Stimulated activated effector memory CD8-positive, alpha-beta T cell treated with anti-CD3 and anti-CD28 coated beads, Interleukin-12 subunit alpha, Interleukin-12 subunit beta, amount 100 ng/mL, for 72 hours (primary cell): ENCODE results near the gene CLRN3.
A peak's percentile ranks its signal among the peaks of the same experiment; 100 is the strongest.

Experiments used
- ATAC-seq: fragments of 150-1000 bp; cut with Tn5 transposase; 2 replicates; pipeline ENCODE4 v1.10.0; 2021
- DNase-seq, 2 donors: peaks; one replicate each; pipeline ENCODE4 v3.0.0; 2021 to 2022; ENCODE audit warnings: low spot score in 2 of 2
- H3K27ac Mint-ChIP-seq: one replicate; pipeline ENCODE4 v1.8.0; 2022; ENCODE audit warnings: mild to moderate bottlenecking, mixed read lengths
- H3K36me3 Mint-ChIP-seq: one replicate; pipeline ENCODE4 v1.8.0; 2022; ENCODE audit warnings: mild to moderate bottlenecking, mixed read lengths
- H3K4me1 Mint-ChIP-seq: one replicate; pipeline ENCODE4 v1.8.0; 2022; ENCODE audit warnings: mixed read lengths
- H3K4me3 Mint-ChIP-seq: one replicate; pipeline ENCODE4 v1.8.0; 2022; ENCODE audit warnings: mild to moderate bottlenecking, mixed read lengths
- H3K9me3 Mint-ChIP-seq: one replicate; pipeline ENCODE4 v1.8.0; 2022; ENCODE audit warnings: mixed read lengths

CLRN3 gene

DNA sequence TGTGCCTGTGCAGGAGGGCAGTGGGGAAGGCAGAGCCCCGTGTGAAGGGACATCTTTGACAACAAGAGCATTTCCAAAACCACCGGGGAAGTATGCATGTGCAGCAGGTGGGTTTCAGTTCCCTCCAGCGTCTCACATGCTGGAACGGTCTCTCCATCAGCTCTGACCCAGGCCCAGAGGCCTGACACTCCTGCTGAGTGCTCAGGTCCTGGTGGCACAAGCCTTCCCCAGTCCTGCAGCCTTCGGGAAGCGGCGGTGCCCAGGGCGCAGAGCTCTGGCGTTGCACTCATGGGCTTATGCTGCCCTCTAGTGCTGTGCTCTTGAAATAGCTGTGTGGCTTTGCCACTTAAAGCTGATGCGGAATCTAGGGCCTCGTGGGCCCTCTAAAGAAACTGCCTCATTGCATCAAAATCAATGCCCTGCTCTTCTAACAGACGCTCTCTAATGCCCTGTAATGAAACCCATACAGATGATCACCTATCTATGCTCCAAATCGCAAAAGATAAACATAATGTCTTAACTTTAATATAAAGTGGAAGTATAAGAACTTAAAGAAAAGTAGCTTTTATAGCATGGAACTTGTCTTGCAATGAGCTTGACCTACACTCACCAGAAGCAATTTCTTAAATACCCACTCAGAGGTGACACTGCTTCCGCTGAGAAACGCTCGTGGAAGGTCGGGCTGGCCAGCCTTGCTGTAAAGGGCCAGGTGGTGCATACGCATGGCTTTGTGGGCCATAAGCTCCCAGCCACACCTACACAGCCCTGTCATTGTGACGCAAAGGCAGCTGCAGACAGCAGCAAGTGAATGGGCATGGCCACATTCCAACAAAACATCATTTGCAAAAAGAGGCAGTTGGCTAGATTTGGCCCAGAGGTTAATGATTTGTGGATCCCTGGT lies 38.6 kb downstream of the CLRN3 start:
- no peaks in the 10 kb centered on the region for H3K36me3 Mint-ChIP-seq
- ATAC-seq (peak; percentile 68), DNase-seq (peak in 1 of 2 donors; percentile 24)
- H3K27ac Mint-ChIP-seq: no peak overlapping the region
- H3K4me3 Mint-ChIP-seq: no peak overlapping the region
- H3K9me3 Mint-ChIP-seq: no peaks in the 10 kb centered on the region
- peaks cover 11% of the 10 kb centered on the region for H3K4me1 Mint-ChIP-seq

- H3K27ac Mint-ChIP-seq: no peak overlapping the region
- peaks cover 4% of the 10 kb centered on the region for H3K9me3 Mint-ChIP-seq
- no peaks in the 10 kb centered on the region for H3K36me3 Mint-ChIP-seq
- no peak overlapping the region for H3K4me3 Mint-ChIP-seq
- peaks cover 16% of the 10 kb centered on the region for H3K4me1 Mint-ChIP-seq
- DNase-seq (no peak), ATAC-seq (no peak)
These were observed 40.3 kb downstream of the CLRN3 start for GRCh38 chr10:127852456-127852855.

DNA sequence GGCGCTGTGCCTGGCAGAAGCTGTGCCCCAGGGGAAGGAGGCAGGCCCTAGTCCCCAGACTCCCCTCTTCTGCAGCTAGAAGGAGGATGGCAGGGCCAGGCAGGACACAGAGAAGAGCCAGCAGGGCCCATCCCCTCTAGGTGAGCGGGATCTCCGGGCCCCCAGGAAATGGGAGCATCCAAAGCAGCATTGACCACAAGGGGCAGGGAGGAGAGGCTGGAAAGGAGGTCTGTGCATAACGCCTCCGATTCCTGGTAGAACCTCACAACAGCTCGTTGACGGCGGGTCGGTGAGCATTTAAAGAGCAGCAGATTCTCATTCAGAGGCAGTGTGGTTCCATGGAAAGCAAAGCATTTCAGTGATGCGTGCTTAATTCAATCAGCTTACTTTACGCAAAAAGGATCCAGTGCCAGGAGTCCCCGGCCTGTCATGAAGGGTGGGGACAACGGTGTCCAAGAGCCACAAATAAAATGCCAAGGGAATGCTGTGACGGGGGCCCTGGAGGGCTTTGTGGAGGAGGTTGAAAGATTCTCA lies 41.0 kb downstream of the CLRN3 start:
- ATAC-seq (no peak), DNase-seq (no peak)
- Mint-ChIP-seq H3K9me3 (peaks cover 4% of the 10 kb centered on the region), H3K27ac (no peak overlapping the region), H3K36me3 (no peaks in the 10 kb centered on the region), H3K4me1 (peaks cover 17% of the 10 kb centered on the region), H3K4me3 (no peak overlapping the region)

GRCh38 chr10:127850944-127851343 lies 41.8 kb downstream of the CLRN3 start:
- H3K4me1 Mint-ChIP-seq: peaks cover 25% of the 10 kb centered on the region
- no peak overlapping the region for H3K27ac Mint-ChIP-seq
- no peak for DNase-seq
- no peaks in the 10 kb centered on the region for H3K36me3 Mint-ChIP-seq
- ATAC-seq: peak; percentile 8
- H3K9me3 Mint-ChIP-seq: peaks cover 4% of the 10 kb centered on the region
- no peak overlapping the region for H3K4me3 Mint-ChIP-seq

DNA sequence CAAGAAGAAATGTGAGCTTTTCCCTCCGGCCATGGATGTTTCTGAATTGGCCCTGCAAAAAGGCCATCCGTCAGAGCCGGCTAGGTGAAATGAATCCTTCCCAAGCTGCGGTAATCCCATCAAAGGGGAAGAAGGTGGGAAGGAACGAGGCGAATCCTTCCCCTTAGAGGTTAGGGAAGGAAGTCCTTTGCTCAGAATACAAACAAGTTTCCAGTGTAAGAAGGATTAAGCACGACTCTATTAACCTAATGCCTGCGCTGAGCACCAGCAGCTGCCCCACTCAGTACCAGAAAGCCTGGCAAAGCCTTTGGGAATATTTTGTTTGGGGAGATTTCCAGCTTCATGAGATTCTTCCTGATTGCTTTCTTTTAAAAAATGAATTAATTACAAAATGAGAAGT lies 42.8 kb downstream of the CLRN3 start:
- peaks cover 26% of the 10 kb centered on the region for H3K4me1 Mint-ChIP-seq
- no peak for ATAC-seq
- no peak overlapping the region for H3K27ac Mint-ChIP-seq
- H3K36me3 Mint-ChIP-seq: no peaks in the 10 kb centered on the region
- DNase-seq: no peak
- no peak overlapping the region for H3K4me3 Mint-ChIP-seq
- peaks cover 4% of the 10 kb centered on the region for H3K9me3 Mint-ChIP-seq

DNA sequence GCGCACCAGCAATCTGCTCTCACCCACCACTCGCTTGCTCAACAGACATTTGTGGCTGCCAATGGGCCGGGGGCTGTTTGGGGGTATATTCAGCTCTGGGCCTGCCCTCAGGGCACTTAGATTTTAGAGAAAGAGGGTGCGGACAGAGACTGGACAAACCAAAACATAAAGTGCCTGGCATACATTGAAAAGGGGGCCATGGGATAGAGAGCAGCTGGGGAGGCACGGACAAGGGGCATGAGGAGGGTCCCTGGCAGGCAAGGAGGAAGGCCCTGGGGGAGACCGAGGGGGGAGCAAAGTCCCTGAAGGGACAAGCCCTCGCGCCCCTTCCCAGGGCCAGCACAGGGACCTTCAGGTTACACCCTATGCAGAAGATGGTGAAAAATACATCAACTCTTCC lies 43.5 kb downstream of the CLRN3 start:
- Mint-ChIP-seq H3K4me3 (no peak overlapping the region), H3K27ac (no peak overlapping the region), H3K4me1 (peaks cover 23% of the 10 kb centered on the region), H3K9me3 (peaks cover 4% of the 10 kb centered on the region), H3K36me3 (no peaks in the 10 kb centered on the region)
- ATAC-seq: no peak
- DNase-seq: no peak

DNA sequence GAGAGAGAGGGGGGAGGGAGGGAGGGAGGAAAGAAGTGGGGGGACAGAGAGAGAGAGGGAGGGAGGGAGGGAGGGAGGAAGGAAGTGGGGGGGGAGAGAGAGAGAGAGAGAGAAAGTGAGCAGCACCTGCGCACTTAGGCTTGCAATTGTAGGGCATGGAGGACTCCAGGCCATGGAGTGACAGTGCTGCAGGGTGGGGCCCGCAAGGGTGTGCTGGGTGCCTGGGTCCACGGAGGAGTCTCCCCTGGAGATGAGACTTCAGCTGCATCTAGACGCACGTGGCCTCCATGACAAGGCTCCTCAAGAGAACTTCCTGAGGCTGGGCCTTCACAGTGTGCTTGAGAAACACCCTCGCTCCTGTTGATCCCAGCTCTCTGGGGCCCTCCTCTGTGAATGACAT lies 44.5 kb downstream of the CLRN3 start:
- ATAC-seq (no peak), DNase-seq (no peak)
- Mint-ChIP-seq H3K4me1 (peaks cover 14% of the 10 kb centered on the region), H3K27ac (no peak overlapping the region), H3K36me3 (no peaks in the 10 kb centered on the region), H3K4me3 (no peak overlapping the region), H3K9me3 (peaks cover 4% of the 10 kb centered on the region)

GRCh38 chr10:127845756-127846155 lies 47.0 kb downstream of the CLRN3 start:
- Mint-ChIP-seq H3K9me3 (peaks cover 4% of the 10 kb centered on the region), H3K27ac (peak overlapping the region; percentile 29), H3K4me1 (peaks cover 14% of the 10 kb centered on the region), H3K4me3 (no peak overlapping the region), H3K36me3 (no peaks in the 10 kb centered on the region)
- no peak for ATAC-seq
- no peak for DNase-seq

DNA sequence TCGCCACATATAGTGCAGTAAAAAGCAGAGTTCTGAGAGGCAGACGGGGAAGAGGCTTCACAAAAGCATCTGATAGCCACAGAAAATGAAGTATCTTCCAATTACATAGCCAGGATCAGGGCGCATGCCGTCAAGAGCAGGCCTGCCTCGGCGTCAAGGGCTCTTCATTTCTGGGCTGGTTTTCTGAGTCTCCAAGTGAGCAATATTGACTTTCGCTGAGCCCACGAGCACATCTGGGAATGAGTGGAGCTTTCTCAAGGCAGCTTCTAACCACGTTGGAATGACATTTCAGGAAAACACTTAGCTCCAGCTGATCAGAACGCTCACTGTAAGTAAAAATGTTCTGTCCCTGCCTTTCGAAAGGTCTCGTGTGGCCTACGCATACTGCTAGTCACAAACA lies 51.9 kb downstream of the CLRN3 start:
- Mint-ChIP-seq H3K4me3 (no peak overlapping the region), H3K4me1 (peaks cover under 1% of the 10 kb centered on the region), H3K27ac (no peak overlapping the region), H3K9me3 (no peaks in the 10 kb centered on the region), H3K36me3 (no peaks in the 10 kb centered on the region)
- ATAC-seq (no peak), DNase-seq (no peak)

- Mint-ChIP-seq H3K9me3 (no peaks in the 10 kb centered on the region), H3K27ac (no peak overlapping the region), H3K4me3 (no peak overlapping the region), H3K4me1 (no peaks in the 10 kb centered on the region), H3K36me3 (no peaks in the 10 kb centered on the region)
- no peak for DNase-seq
- no peak for ATAC-seq
These were observed 55.8 kb downstream of the CLRN3 start for GRCh38 chr10:127836966-127837365.

DNA sequence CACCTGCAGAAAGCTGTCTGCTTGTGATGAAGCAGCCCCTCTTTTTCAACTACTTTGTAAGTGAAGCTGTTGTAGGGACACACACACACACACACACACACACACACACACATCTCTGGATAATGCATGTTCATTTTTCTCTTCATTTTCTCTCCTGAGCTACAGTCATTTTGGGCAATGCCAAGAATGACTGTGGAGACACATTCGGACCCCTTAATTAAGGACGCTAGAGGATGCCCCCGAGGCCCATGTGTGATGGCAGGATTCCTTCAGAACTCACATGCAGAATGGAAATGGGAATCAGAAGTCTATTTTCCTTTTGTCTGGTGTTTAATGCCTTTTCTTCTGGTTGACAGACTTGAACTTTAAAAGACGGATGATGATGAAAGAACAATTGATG lies 56.6 kb downstream of the CLRN3 start:
- Mint-ChIP-seq H3K27ac (no peak overlapping the region), H3K4me3 (no peak overlapping the region), H3K36me3 (no peaks in the 10 kb centered on the region), H3K4me1 (no peaks in the 10 kb centered on the region), H3K9me3 (no peaks in the 10 kb centered on the region)
- ATAC-seq (no peak), DNase-seq (no peak)

DNA sequence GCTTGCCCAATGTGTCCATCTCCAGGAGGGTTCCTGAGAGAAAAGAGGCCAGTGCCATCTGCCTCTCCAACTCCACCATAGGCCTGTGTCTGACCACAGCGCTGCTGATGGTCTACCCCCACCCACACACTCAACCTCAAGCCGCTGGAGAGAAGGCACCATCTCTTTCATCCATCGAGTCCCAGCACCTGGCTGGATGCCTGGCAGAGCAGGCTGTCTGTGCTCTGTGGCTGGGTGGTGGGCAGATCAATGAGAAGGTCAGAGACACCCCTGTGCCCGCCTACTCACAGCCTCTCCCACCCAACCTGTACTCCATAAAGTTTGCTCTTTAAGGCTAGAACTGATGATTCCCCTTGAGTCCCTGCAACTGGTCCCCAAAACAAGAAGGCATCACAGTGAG lies 58.0 kb downstream of the CLRN3 start:
- DNase-seq (no peak), ATAC-seq (peak; percentile 28)
- Mint-ChIP-seq H3K4me1 (no peaks in the 10 kb centered on the region), H3K4me3 (no peak overlapping the region), H3K36me3 (no peaks in the 10 kb centered on the region), H3K9me3 (no peaks in the 10 kb centered on the region), H3K27ac (no peak overlapping the region)

DNA sequence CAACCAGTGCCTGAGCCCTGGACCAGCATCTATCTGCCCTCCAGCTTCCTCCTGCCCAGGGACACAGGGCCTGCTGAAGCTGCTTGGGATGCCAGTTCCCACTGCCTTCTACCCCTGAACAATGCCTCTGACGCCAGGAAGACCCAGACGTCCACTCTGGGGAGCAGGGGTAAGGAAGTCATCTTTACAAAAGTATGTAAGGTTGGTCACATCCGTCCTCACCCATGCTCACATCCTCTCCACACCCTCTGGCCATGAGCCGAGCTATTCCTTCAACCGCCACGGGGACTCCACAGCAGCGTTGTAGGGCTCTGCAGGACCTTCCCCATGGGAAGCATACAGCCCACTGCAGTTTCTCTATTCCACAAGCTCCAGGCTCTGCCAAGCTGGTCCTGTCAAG lies 58.5 kb downstream of the CLRN3 start:
- no peaks in the 10 kb centered on the region for H3K4me1 Mint-ChIP-seq
- DNase-seq (no peak), ATAC-seq (no peak)
- no peaks in the 10 kb centered on the region for H3K9me3 Mint-ChIP-seq
- no peak overlapping the region for H3K4me3 Mint-ChIP-seq
- H3K36me3 Mint-ChIP-seq: no peaks in the 10 kb centered on the region
- no peak overlapping the region for H3K27ac Mint-ChIP-seq

GRCh38 chr10:127833804-127834203 lies 58.9 kb downstream of the CLRN3 start:
- Mint-ChIP-seq H3K9me3 (no peaks in the 10 kb centered on the region), H3K4me3 (no peak overlapping the region), H3K36me3 (no peaks in the 10 kb centered on the region), H3K27ac (no peak overlapping the region), H3K4me1 (no peaks in the 10 kb centered on the region)
- ATAC-seq: no peak
- no peak for DNase-seq

DNA sequence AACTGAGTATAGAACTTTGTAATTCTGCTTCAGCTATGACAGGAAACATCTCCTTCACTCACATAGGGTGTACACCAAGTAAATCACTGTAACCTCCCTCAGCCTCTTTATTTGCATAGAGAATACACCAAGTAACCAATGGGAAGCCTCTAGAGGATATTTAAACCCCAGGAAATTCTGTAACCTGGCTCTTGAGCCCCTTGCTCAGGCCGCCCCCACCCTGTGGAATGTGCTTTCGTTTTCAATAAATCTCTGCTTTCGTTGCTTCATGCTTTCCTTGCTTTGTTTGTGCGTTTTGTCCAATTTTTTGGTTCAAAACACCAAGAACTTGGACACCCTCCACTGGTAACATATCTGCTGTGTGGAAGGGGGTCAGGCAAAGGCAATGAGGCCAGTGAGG lies 60.2 kb downstream of the CLRN3 start:
- H3K4me1 Mint-ChIP-seq: no peaks in the 10 kb centered on the region
- H3K9me3 Mint-ChIP-seq: no peaks in the 10 kb centered on the region
- ATAC-seq (no peak), DNase-seq (no peak)
- H3K4me3 Mint-ChIP-seq: no peak overlapping the region
- no peaks in the 10 kb centered on the region for H3K36me3 Mint-ChIP-seq
- H3K27ac Mint-ChIP-seq: no peak overlapping the region

DNA sequence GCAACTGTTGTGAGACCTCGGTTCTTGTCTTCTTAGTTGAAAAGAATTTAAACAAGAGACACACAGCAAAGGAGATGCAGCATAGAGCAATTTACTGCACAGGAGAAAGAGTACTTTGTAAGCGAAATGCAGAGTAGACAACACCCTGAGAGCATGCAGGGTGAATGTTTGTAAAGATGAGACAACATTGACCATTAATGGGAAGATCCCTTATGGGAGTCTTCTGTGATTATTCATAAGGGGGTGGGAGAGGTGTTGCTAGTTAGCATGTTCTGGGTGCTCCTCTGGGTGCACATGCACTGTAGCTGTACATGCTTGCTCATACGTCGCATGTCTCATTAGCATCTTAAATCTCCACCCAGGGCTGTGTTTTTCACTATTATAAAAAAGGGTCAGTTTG lies 62.3 kb downstream of the CLRN3 start:
- Mint-ChIP-seq H3K36me3 (no peaks in the 10 kb centered on the region), H3K4me1 (no peaks in the 10 kb centered on the region), H3K27ac (no peak overlapping the region), H3K4me3 (no peak overlapping the region), H3K9me3 (no peaks in the 10 kb centered on the region)
- ATAC-seq: no peak
- DNase-seq: no peak
